ENCODE data around the gene RFX3.

The RFX3 gene

DNA sequence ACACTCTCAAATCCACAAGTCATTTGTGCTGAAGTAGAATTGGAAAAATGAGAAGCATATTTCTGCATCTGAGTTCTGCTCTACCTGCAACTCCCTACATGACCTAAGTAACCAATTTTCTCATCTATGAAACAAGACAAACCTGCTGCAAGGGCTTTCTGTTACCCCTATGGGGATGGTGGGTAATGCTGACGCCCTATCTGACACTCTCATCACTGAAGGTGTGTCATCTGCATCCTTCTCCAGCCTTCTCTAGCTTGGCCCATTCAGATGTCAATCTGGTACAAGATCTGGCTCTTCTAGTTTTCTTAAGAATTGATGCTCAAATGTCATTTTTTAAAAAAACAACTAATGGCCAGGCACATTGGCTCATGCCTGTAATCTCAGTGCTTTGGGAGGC is 73.8 kb downstream of the RFX3 start:
- DNase-seq (ENCODE audit: low spot score in 2 of 2) (no peak), ATAC-seq (ENCODE audit: low read depth) (no peak)
- H3K4me3 Mint-ChIP-seq: no peak overlapping the region
- peaks cover 2% of the 10 kb centered on the region for H3K36me3 Mint-ChIP-seq
- peaks cover 8% of the 10 kb centered on the region for H3K4me1 Mint-ChIP-seq
- no peaks in the 10 kb centered on the region for H3K27me3 Mint-ChIP-seq
- no peak overlapping the region for H3K27ac Mint-ChIP-seq
- no peaks in the 10 kb centered on the region for H3K9me3 Mint-ChIP-seq

DNA sequence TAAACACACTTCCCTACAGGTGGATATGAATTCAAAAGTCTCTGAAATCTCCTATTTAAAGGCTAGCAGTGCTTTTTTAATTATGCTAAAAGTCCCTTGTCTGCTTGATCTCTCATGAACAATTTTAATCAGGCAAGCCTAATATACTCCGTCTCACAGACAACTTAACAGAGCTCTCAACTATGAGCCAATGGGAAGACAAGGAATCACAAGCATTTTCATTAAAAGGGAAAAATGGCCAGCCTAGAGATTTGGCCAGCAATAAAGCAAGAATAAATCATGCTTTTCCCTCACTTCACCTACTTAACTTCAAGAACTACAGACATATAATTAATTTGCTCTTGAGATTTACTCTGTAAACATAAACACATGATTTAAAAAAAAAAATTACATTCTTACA is 78.0 kb downstream of the RFX3 start:
- DNase-seq (ENCODE audit: low spot score in 2 of 2): no peak
- Mint-ChIP-seq H3K36me3 (peaks cover 9% of the 10 kb centered on the region), H3K27ac (no peak overlapping the region), H3K4me3 (no peak overlapping the region), H3K27me3 (no peaks in the 10 kb centered on the region), H3K4me1 (no peaks in the 10 kb centered on the region), H3K9me3 (peaks cover 2% of the 10 kb centered on the region)
- no peak for ATAC-seq (ENCODE audit: low read depth)

GRCh38 chr9:3447143-3447542 is 78.7 kb downstream of the RFX3 start:
- no peak overlapping the region for H3K4me3 Mint-ChIP-seq
- peaks cover 2% of the 10 kb centered on the region for H3K9me3 Mint-ChIP-seq
- no peak overlapping the region for H3K27ac Mint-ChIP-seq
- ATAC-seq (ENCODE audit: low read depth) (no peak), DNase-seq (ENCODE audit: low spot score in 2 of 2) (no peak)
- H3K27me3 Mint-ChIP-seq: no peaks in the 10 kb centered on the region
- H3K36me3 Mint-ChIP-seq: peaks cover 9% of the 10 kb centered on the region
- no peaks in the 10 kb centered on the region for H3K4me1 Mint-ChIP-seq

DNA sequence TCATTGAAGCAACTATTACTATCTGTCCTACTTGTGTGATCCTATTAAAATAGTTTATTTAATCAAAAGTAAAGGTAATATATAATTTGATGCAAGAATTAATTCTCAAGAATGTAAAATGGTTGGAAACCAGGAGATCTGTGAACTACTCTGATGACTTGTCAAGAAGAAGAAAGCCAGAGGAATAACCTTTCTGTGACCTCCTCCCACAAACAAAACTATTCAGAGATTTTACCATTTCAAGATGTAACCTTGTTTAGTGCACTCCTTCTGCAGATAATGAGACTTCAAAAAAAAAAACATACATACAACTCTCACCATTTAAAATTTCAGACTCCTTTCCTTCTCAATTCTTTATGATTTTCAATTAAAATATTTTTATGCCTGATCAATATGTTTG is 79.5 kb downstream of the RFX3 start:
- DNase-seq (ENCODE audit: low spot score in 2 of 2) (no peak), ATAC-seq (ENCODE audit: low read depth) (no peak)
- Mint-ChIP-seq H3K27ac (no peak overlapping the region), H3K4me3 (no peak overlapping the region), H3K27me3 (no peaks in the 10 kb centered on the region), H3K4me1 (peaks cover 2% of the 10 kb centered on the region), H3K9me3 (peaks cover 2% of the 10 kb centered on the region), H3K36me3 (peaks cover 9% of the 10 kb centered on the region)

DNA sequence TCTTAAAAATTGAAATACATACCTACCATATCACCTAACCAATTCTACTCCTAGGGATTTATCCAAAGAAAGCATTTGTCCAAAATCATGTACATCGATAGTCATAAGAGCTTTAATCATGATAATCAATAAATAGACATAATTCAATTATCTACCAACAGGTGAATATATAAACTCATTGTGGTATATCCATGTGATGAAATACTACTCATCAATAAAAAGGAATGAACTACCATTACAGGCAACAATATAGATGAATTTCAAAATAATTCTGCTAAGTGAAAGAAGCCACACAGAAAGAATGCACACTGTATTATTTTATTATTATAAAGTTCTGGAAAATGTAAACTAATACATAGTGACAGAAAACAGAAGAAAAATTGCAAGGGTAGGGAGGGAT is 81.8 kb downstream of the RFX3 start:
- DNase-seq (ENCODE audit: low spot score in 2 of 2): no peak
- Mint-ChIP-seq H3K27me3 (no peaks in the 10 kb centered on the region), H3K36me3 (peaks cover 9% of the 10 kb centered on the region), H3K4me3 (no peak overlapping the region), H3K27ac (no peak overlapping the region), H3K4me1 (peaks cover 10% of the 10 kb centered on the region), H3K9me3 (peaks cover 2% of the 10 kb centered on the region)
- no peak for ATAC-seq (ENCODE audit: low read depth)

GRCh38 chr9:3441197-3441816 is 84.5 kb downstream of the RFX3 start:
- peak; percentile 31 to 54 for DNase-seq (ENCODE audit: low spot score in 2 of 2)
- Mint-ChIP-seq H3K4me1 (peaks cover 10% of the 10 kb centered on the region), H3K27ac (no peak overlapping the region), H3K36me3 (peaks cover 9% of the 10 kb centered on the region), H3K9me3 (peaks cover 2% of the 10 kb centered on the region), H3K27me3 (no peaks in the 10 kb centered on the region), H3K4me3 (no peak overlapping the region)
- peak; percentile 98 for ATAC-seq (ENCODE audit: low read depth)

GRCh38 chr9:3436629-3437420 is 89.0 kb downstream of the RFX3 start:
- H3K9me3 Mint-ChIP-seq: no peaks in the 10 kb centered on the region
- DNase-seq (ENCODE audit: low spot score in 2 of 2): no peak
- H3K27me3 Mint-ChIP-seq: no peaks in the 10 kb centered on the region
- H3K27ac Mint-ChIP-seq: no peak overlapping the region
- H3K36me3 Mint-ChIP-seq: peaks cover 14% of the 10 kb centered on the region
- no peak overlapping the region for H3K4me3 Mint-ChIP-seq
- H3K4me1 Mint-ChIP-seq: peaks cover 12% of the 10 kb centered on the region
- ATAC-seq (ENCODE audit: low read depth): no peak

DNA sequence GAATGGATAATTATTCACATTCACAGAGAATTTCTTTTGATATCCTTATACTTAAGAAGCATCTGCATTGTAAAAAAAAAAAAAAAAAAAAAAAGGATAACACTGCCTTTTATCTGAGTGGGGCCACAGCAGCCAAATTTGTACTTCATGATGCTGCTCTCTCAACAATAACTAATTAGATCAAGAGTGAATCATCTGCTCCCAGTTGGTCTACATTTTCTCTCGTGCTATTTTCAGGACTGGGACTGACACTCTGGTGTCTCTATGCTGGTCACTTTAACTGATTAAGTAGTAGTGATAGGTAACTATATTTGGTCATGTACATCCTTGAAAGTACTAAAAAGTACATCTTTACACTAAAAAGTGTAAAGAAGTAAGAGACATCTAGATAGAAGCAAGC is 90.1 kb downstream of the RFX3 start:
- H3K27ac Mint-ChIP-seq: no peak overlapping the region
- peaks cover 17% of the 10 kb centered on the region for H3K36me3 Mint-ChIP-seq
- ATAC-seq (ENCODE audit: low read depth): no peak
- H3K27me3 Mint-ChIP-seq: no peaks in the 10 kb centered on the region
- H3K4me3 Mint-ChIP-seq: no peak overlapping the region
- peaks cover 4% of the 10 kb centered on the region for H3K4me1 Mint-ChIP-seq
- no peaks in the 10 kb centered on the region for H3K9me3 Mint-ChIP-seq
- no peak for DNase-seq (ENCODE audit: low spot score in 2 of 2)

GRCh38 chr9:3434594-3434993 is 91.2 kb downstream of the RFX3 start:
- no peaks in the 10 kb centered on the region for H3K27me3 Mint-ChIP-seq
- no peaks in the 10 kb centered on the region for H3K9me3 Mint-ChIP-seq
- no peak for DNase-seq (ENCODE audit: low spot score in 2 of 2)
- ATAC-seq (ENCODE audit: low read depth): no peak
- H3K4me1 Mint-ChIP-seq: peaks cover 2% of the 10 kb centered on the region
- peaks cover 17% of the 10 kb centered on the region for H3K36me3 Mint-ChIP-seq
- H3K27ac Mint-ChIP-seq: no peak overlapping the region
- no peak overlapping the region for H3K4me3 Mint-ChIP-seq

- H3K9me3 Mint-ChIP-seq: no peaks in the 10 kb centered on the region
Observed at GRCh38 chr9:3433754-3434153, 92.0 kb downstream of the RFX3 start.

GRCh38 chr9:3433066-3433465 is 92.7 kb downstream of the RFX3 start:
- no peak for DNase-seq (ENCODE audit: low spot score in 2 of 2)
- Mint-ChIP-seq H3K9me3 (no peaks in the 10 kb centered on the region), H3K4me3 (no peak overlapping the region), H3K27me3 (no peaks in the 10 kb centered on the region), H3K27ac (no peak overlapping the region), H3K36me3 (peaks cover 17% of the 10 kb centered on the region), H3K4me1 (peaks cover 2% of the 10 kb centered on the region)
- ATAC-seq (ENCODE audit: low read depth): no peak

More at GRCh38 chr9:3433754-3434153, 92.0 kb downstream of the RFX3 start:
- peaks cover 17% of the 10 kb centered on the region for H3K36me3 Mint-ChIP-seq
- H3K4me1 Mint-ChIP-seq: peaks cover 2% of the 10 kb centered on the region
- ATAC-seq (ENCODE audit: low read depth) (no peak), DNase-seq (ENCODE audit: low spot score in 2 of 2) (no peak)
- H3K4me3 Mint-ChIP-seq: no peak overlapping the region
- no peaks in the 10 kb centered on the region for H3K27me3 Mint-ChIP-seq
- H3K27ac Mint-ChIP-seq: no peak overlapping the region

GRCh38 chr9:3431890-3432289 is 93.9 kb downstream of the RFX3 start:
- DNase-seq (ENCODE audit: low spot score in 2 of 2): no peak
- Mint-ChIP-seq H3K36me3 (peaks cover 18% of the 10 kb centered on the region), H3K4me3 (no peak overlapping the region), H3K9me3 (peaks cover under 1% of the 10 kb centered on the region), H3K4me1 (peaks cover 2% of the 10 kb centered on the region), H3K27me3 (no peaks in the 10 kb centered on the region), H3K27ac (no peak overlapping the region)
- ATAC-seq (ENCODE audit: low read depth): no peak

GRCh38 chr9:3419893-3420292 is 105.9 kb downstream of the RFX3 start:
- DNase-seq (ENCODE audit: low spot score in 2 of 2): no peak
- Mint-ChIP-seq H3K4me1 (peaks cover 15% of the 10 kb centered on the region), H3K9me3 (no peaks in the 10 kb centered on the region), H3K36me3 (peaks cover 8% of the 10 kb centered on the region), H3K27ac (no peak overlapping the region), H3K4me3 (no peak overlapping the region), H3K27me3 (no peaks in the 10 kb centered on the region)
- no peak for ATAC-seq (ENCODE audit: low read depth)

- Mint-ChIP-seq H3K27ac (no peak overlapping the region), H3K4me1 (peaks cover 6% of the 10 kb centered on the region), H3K4me3 (no peak overlapping the region), H3K27me3 (no peaks in the 10 kb centered on the region), H3K36me3 (peaks cover 8% of the 10 kb centered on the region), H3K9me3 (no peaks in the 10 kb centered on the region)
- ATAC-seq (ENCODE audit: low read depth) (no peak), DNase-seq (ENCODE audit: low spot score in 2 of 2) (no peak)
Observed at GRCh38 chr9:3415906-3416305, 109.9 kb downstream of the RFX3 start.

DNA sequence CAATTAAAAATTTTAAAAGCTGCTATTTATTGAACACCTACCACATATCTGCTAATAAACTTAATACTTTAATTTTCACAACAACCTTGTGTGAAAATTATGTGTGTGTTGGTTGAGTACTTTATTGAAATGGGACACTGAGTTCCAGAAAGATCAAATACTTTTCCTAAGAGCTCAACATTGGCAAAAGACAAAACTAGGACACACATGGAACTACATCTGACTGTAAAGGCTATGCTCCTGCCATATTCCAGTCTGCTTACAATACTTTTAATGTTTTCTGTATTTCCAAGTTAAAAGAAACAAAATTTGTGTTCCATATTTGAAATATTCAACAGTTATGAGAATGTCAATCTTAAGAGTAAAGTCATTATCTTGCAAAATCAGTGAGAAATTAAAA is 111.8 kb downstream of the RFX3 start:
- Mint-ChIP-seq H3K27ac (no peak overlapping the region), H3K27me3 (no peaks in the 10 kb centered on the region), H3K4me1 (peaks cover 2% of the 10 kb centered on the region), H3K4me3 (no peak overlapping the region), H3K36me3 (peaks cover 8% of the 10 kb centered on the region), H3K9me3 (no peaks in the 10 kb centered on the region)
- DNase-seq (ENCODE audit: low spot score in 2 of 2) (no peak), ATAC-seq (ENCODE audit: low read depth) (no peak)

Data from memory B cell (primary cell).